Natural killer cell (primary cell): ENCODE measurements around the gene PDE6H. TPM values are rescaled to one million over a fixed set of nuclear protein-coding genes. Genes with fewer than 3 reads are reported as not detected.
A peak's percentile ranks its signal among the peaks of the same experiment; 100 is the strongest.

ENCODE experiments used
- ATAC-seq, 3 donors: fragments of 150-1000 bp in 2 of 3; fragments of 200-7000 bp in 1 of 3; cut with Tn5 transposase; 1 replicate in 1 of 3; 2 replicates in 2 of 3; pipeline ENCODE4 v1.10.0; 2021; ENCODE audit warnings: mild to moderate bottlenecking in 2 of 3, moderate library complexity in 2 of 3
- DNase-seq, 2 donors: peaks; one replicate each; pipeline versions ENCODE4 v3.0.0 to v3.0.0-alpha.2; 2013 to 2021; ENCODE audit warnings: mixed read lengths in 1 of 2
- H3K27ac ChIP-seq: one replicate; pipeline ENCODE4 v1.5.1; 2013; ENCODE audit warnings: mild to moderate bottlenecking, low read length
- H3K27me3 ChIP-seq: one replicate; pipeline ENCODE4 v1.6.1; 2013; ENCODE audit warnings: low read length; ENCODE audit not compliant: control insufficient read depth, insufficient read depth
- H3K36me3 ChIP-seq: one replicate; pipeline ENCODE4 v1.6.1; 2013; ENCODE audit warnings: low read length; ENCODE audit not compliant: control insufficient read depth, insufficient read depth
- H3K4me1 ChIP-seq: one replicate; pipeline ENCODE4 v1.6.1; 2013; ENCODE audit warnings: low read length; ENCODE audit not compliant: control insufficient read depth, insufficient read depth
- H3K4me3 ChIP-seq: one replicate; pipeline ENCODE4 v1.5.1; 2013; ENCODE audit warnings: low read length
- H3K9me3 ChIP-seq: one replicate; pipeline ENCODE4 v1.6.1; 2013; ENCODE audit warnings: low read length; ENCODE audit not compliant: control insufficient read depth, insufficient read depth
- H3K27ac Mint-ChIP-seq, 2 donors: one replicate each; pipeline ENCODE4 v1.8.0; 2022; ENCODE audit warnings: mild to moderate bottlenecking in 2 of 2, mixed read lengths in 2 of 2, moderate library complexity in 1 of 2
- H3K27me3 Mint-ChIP-seq, 2 donors: one replicate each; pipeline ENCODE4 v1.8.0; 2022; ENCODE audit warnings: low read depth in 2 of 2, mixed read lengths in 2 of 2
- H3K36me3 Mint-ChIP-seq: one replicate; pipeline ENCODE4 v1.8.0; 2022; ENCODE audit warnings: mixed read lengths
- H3K4me1 Mint-ChIP-seq, 2 donors: one replicate each; pipeline ENCODE4 v1.8.0; 2022; ENCODE audit warnings: mixed read lengths in 2 of 2
- H3K4me3 Mint-ChIP-seq: one replicate; pipeline ENCODE4 v1.8.0; 2022; ENCODE audit warnings: mild to moderate bottlenecking, moderate library complexity, mixed read lengths
- H3K9me3 Mint-ChIP-seq, 2 donors: one replicate each; pipeline ENCODE4 v1.8.0; 2022; ENCODE audit warnings: mixed read lengths in 2 of 2
- WGBS: methylation state at CpG from one replicate; pipeline ENCODE4 v1.1.7; 2013; ENCODE audit warnings: missing lambda C conversion rate; ENCODE audit not compliant: insufficient coverage; 5-methylcytosine and 5-hydroxymethylcytosine counted together
- intact Hi-C: fragments of 100-400 bp; cut with micrococcal nuclease; formaldehyde crosslinking; loops from one replicate; pipeline ENCODE4 v1.14.2; 2022
- total RNA-seq, 4 donors: library from RNA; stranded (reverse); fragments of 120-200 nt in 1 of 4; gene quantifications; one replicate each; pipeline versions ENCODE4 v1.2.3 to v1.2.4, GENCODE V29; 2013 to 2022
- TF ChIP-seq, protein P1 (sequence below): fragments of 200-600 bp; IDR thresholded peaks from one replicate; pipeline ENCODE4 v1.8.0; 2022; ENCODE audit warnings: antibody characterized with exemption

Gene PDE6H
- total RNA-seq, 3 donors from 2014 or later (not counting 1 experiment from before 2014, with no cell fraction given): not detected

DNA sequence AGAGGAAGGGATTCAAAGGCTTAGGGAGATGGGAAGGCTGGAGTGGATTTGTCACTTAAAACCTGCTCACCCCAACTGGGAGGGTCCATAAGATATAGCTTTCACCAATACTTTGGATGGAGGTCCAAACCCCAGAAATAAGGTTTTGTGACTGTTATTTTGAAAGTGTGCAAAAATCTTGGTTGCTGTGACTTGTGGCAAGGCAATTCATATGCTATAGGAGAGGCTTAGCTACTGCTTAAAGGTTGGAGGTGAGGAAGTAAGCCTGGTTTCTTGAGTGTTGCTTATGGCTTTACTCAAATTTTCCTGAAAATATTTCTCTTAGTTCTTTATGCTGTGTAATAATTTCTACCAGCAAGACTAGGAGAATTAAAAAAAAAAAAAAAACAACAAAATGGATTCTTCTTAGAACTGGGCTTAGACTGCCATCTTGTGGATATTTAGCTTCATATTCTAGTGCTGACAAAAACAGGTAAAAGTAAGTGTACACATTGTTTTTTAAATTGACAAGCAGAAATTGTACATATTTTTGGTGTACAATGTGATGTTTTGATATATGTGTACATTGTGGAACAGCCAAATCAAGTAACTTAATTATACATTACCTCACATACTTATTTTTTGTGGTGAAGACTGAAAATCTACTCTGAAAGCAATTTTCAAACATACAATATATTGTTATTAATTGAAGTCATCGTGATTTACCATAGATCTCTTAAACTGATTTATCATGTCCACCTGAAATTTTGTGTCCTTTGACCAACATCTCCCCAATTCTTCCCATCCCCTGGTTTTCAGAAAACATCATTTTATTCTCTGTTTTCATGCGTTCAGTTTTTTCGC, 23.0 kb downstream of the PDE6H start:
- H3K27me3 Mint-ChIP-seq: peaks cover 12 to 34% of the 10 kb centered on the region in 2 donors

DNA sequence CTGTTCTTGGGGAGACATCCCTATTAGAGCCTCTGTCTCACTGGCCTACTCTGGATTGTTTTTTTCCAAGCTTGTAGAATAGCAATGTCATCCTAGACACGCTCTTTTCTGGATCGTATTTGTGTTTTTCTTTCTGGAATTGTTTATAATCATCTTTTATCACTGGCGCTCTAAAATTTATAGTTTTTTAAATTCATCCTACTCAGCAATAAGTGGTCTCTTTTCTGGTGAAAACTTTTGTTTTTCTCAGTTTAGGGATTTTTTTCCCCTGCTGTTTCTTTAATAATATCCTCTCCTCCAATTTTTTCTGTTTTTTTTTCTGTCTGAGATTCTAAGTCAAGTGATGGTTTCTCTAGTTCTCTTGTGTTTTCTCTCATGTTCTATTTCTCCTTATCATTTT, 25.2 kb downstream of the PDE6H start:
- TF ChIP-seq, protein P1, sequence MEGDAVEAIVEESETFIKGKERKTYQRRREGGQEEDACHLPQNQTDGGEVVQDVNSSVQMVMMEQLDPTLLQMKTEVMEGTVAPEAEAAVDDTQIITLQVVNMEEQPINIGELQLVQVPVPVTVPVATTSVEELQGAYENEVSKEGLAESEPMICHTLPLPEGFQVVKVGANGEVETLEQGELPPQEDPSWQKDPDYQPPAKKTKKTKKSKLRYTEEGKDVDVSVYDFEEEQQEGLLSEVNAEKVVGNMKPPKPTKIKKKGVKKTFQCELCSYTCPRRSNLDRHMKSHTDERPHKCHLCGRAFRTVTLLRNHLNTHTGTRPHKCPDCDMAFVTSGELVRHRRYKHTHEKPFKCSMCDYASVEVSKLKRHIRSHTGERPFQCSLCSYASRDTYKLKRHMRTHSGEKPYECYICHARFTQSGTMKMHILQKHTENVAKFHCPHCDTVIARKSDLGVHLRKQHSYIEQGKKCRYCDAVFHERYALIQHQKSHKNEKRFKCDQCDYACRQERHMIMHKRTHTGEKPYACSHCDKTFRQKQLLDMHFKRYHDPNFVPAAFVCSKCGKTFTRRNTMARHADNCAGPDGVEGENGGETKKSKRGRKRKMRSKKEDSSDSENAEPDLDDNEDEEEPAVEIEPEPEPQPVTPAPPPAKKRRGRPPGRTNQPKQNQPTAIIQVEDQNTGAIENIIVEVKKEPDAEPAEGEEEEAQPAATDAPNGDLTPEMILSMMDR: no peak
- no peaks in the 10 kb centered on the region for H3K9me3 Mint-ChIP-seq
- no peaks in the 10 kb centered on the region for H3K27me3 ChIP-seq
- no peaks in the 10 kb centered on the region for H3K4me1 Mint-ChIP-seq
- DNase-seq: no peak
- H3K27ac ChIP-seq: no peak overlapping the region
- no peaks in the 10 kb centered on the region for H3K36me3 ChIP-seq
- H3K27me3 Mint-ChIP-seq: peaks cover 22 to 49% of the 10 kb centered on the region in 2 donors
- no peaks in the 10 kb centered on the region for H3K9me3 ChIP-seq
- 100% methylated on average over 1 of the region's 3 CpGs for WGBS
- no peaks in the 10 kb centered on the region for H3K36me3 Mint-ChIP-seq
- H3K4me3 Mint-ChIP-seq: no peak overlapping the region
- H3K4me1 ChIP-seq: no peaks in the 10 kb centered on the region
- intact Hi-C loops: loop anchor here (2.0 kb wide), 1 partner anchor 367 kb away; no protein-coding TSS in a partner anchor
- ATAC-seq: no peak
- H3K27ac Mint-ChIP-seq: no peak overlapping the region
- no peak overlapping the region for H3K4me3 ChIP-seq

More for the DNA sequence above, 23.0 kb downstream of the PDE6H start:
- intact Hi-C loops: loop anchor here (1.0 to 2.0 kb wide), 3 partner anchors 59 to 365 kb away; no protein-coding TSS in a partner anchor
- no peaks in the 10 kb centered on the region for H3K9me3 Mint-ChIP-seq
- no peak overlapping the region for H3K27ac Mint-ChIP-seq
- H3K9me3 ChIP-seq: no peaks in the 10 kb centered on the region
- no peaks in the 10 kb centered on the region for H3K4me1 Mint-ChIP-seq
- H3K27ac ChIP-seq: no peak overlapping the region
- H3K4me3 Mint-ChIP-seq: no peak overlapping the region
- TF ChIP-seq, protein P1: peak; percentile 84
- no peaks in the 10 kb centered on the region for H3K4me1 ChIP-seq
- H3K27me3 ChIP-seq: no peaks in the 10 kb centered on the region
- ATAC-seq: peak; percentile 69 to 78 (median 76)
- H3K4me3 ChIP-seq: no peak overlapping the region
- H3K36me3 ChIP-seq: no peaks in the 10 kb centered on the region
- H3K36me3 Mint-ChIP-seq: no peaks in the 10 kb centered on the region
- 100% methylated on average over 1 of the region's 3 CpGs for WGBS
- DNase-seq: peak in 1 of 2 donors; percentile 85

DNA sequence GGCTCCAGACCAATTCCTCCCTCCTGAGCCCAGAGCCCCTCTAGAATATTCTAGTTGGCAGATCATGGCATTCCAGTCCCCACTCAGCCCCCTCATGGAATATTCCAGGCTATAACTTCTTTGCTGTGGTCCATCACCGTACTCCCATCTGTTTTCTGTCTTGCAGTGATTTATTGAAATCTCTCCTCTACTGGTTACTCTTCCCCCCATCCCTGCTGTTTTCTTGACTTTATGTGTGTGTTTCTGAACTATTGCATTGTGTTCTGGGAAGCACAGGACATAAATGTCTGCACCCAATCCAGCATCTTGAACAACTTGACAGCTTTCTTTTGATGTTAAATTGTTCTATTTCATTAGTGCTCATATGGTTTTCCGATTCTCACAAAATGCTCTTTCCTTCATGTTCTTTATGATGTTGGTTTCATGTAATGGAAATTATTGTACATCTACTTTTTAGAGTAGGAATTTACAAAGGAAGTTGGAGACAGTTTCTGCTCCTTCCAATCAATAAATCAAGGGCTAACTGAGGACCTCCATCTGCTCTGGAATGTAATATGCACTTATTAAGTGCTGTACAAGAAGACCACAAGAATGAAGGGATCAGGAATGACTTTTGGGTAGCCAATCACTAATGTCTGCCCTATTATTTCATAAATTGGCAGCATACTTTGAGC, 26.3 kb downstream of the PDE6H start:
- no peaks in the 10 kb centered on the region for H3K36me3 Mint-ChIP-seq
- H3K27ac Mint-ChIP-seq: no peak overlapping the region
- no peaks in the 10 kb centered on the region for H3K9me3 Mint-ChIP-seq
- Histone ChIP-seq H3K27ac (no peak overlapping the region), H3K4me1 (no peaks in the 10 kb centered on the region), H3K4me3 (no peak overlapping the region), H3K36me3 (no peaks in the 10 kb centered on the region), H3K27me3 (no peaks in the 10 kb centered on the region), H3K9me3 (no peaks in the 10 kb centered on the region)
- no peaks in the 10 kb centered on the region for H3K4me1 Mint-ChIP-seq
- TF ChIP-seq, protein P1: no peak
- H3K27me3 Mint-ChIP-seq: peaks cover 26 to 61% of the 10 kb centered on the region in 2 donors
- intact Hi-C loops: no loop called here
- WGBS: 100% methylated on average over 1 of the region's 2 CpGs
- no peak for DNase-seq
- ATAC-seq: no peak
- H3K4me3 Mint-ChIP-seq: no peak overlapping the region
